ENCODE data around the gene LSAMP. TPM values are rescaled to one million over a fixed set of nuclear protein-coding genes. Genes with fewer than 3 reads are reported as not detected.

Gene LSAMP
- total RNA-seq, 1 experiment from 2014 or later: not detected

- ChIA-PET POLR2A (interaction anchor here (0.6 kb wide), 1 partner anchor 547 kb away, joined by 3 read pairs; no protein-coding TSS in a partner anchor), CTCF (no interaction called here)
- no peak for TF ChIP-seq CTCF (IDR thresholded peaks at IDR 0.05; ENCODE audit: unreplicated experiment)
- H3K36me3 Mint-ChIP-seq (ENCODE audit: insufficient read depth, unreplicated experiment): no peaks in the 10 kb centered on the region
- peaks cover 2% of the 10 kb centered on the region for H3K27me3 Mint-ChIP-seq (ENCODE audit: insufficient read depth, unreplicated experiment)
- H3K27ac Mint-ChIP-seq (ENCODE audit: low read depth, unreplicated experiment): no peak overlapping the region
- no peak overlapping the region for H3K4me3 Mint-ChIP-seq (ENCODE audit: unreplicated experiment)
- no peaks in the 10 kb centered on the region for H3K4me1 Mint-ChIP-seq (ENCODE audit: insufficient read depth, unreplicated experiment)
- intact Hi-C loops (cut with micrococcal nuclease): no loop called here
- DNase-seq (ENCODE audit: unreplicated experiment): no peak
- no TSS peak for BruUV-seq (replicated peaks)
- H3K9me3 Mint-ChIP-seq (ENCODE audit: unreplicated experiment): no peaks in the 10 kb centered on the region
Measured at GRCh38 chr3:116378077-116378476, 67.2 kb downstream of the LSAMP start.

- ChIA-PET CTCF (no interaction called here), POLR2A (no interaction called here)
- Mint-ChIP-seq H3K4me3 (ENCODE audit: unreplicated experiment) (no peak overlapping the region), H3K36me3 (ENCODE audit: insufficient read depth, unreplicated experiment) (no peaks in the 10 kb centered on the region), H3K9me3 (ENCODE audit: unreplicated experiment) (no peaks in the 10 kb centered on the region), H3K27me3 (ENCODE audit: insufficient read depth, unreplicated experiment) (peaks cover 34% of the 10 kb centered on the region), H3K27ac (ENCODE audit: low read depth, unreplicated experiment) (no peak overlapping the region), H3K4me1 (ENCODE audit: insufficient read depth, unreplicated experiment) (no peaks in the 10 kb centered on the region)
- no TSS peak for BruUV-seq (replicated peaks)
- intact Hi-C loops (cut with micrococcal nuclease): no loop called here
- TF ChIP-seq CTCF (IDR thresholded peaks at IDR 0.05; ENCODE audit: unreplicated experiment): no peak
- DNase-seq (ENCODE audit: unreplicated experiment): no peak
Measured at GRCh38 chr3:116374901-116375300, 70.4 kb downstream of the LSAMP start.

GRCh38 chr3:116367761-116368395, 77.4 kb downstream of the LSAMP start:
- CTCF ChIA-PET: interaction anchor here (0.6 to 0.7 kb wide), 2 partner anchors 43 to 133 kb away, joined by 3 read pairs; no protein-coding TSS in a partner anchor

GRCh38 chr3:116356056-116356455, 89.2 kb downstream of the LSAMP start:
- no peak overlapping the region for H3K4me3 Mint-ChIP-seq (ENCODE audit: unreplicated experiment)
- H3K4me1 Mint-ChIP-seq (ENCODE audit: insufficient read depth, unreplicated experiment): no peaks in the 10 kb centered on the region
- CTCF ChIA-PET: no interaction called here
- TF ChIP-seq CTCF (IDR thresholded peaks at IDR 0.05; ENCODE audit: unreplicated experiment): no peak
- no peak for DNase-seq (ENCODE audit: unreplicated experiment)
- H3K36me3 Mint-ChIP-seq (ENCODE audit: insufficient read depth, unreplicated experiment): no peaks in the 10 kb centered on the region
- no peak overlapping the region for H3K27ac Mint-ChIP-seq (ENCODE audit: low read depth, unreplicated experiment)
- no TSS peak for BruUV-seq (replicated peaks)
- peaks cover 24% of the 10 kb centered on the region for H3K27me3 Mint-ChIP-seq (ENCODE audit: insufficient read depth, unreplicated experiment)
- intact Hi-C loops (cut with micrococcal nuclease): no loop called here
- POLR2A ChIA-PET: no interaction called here
- H3K9me3 Mint-ChIP-seq (ENCODE audit: unreplicated experiment): no peaks in the 10 kb centered on the region

More at GRCh38 chr3:116367761-116368395, 77.4 kb downstream of the LSAMP start:
- Mint-ChIP-seq H3K4me3 (ENCODE audit: unreplicated experiment) (no peak overlapping the region), H3K9me3 (ENCODE audit: unreplicated experiment) (no peaks in the 10 kb centered on the region), H3K27me3 (ENCODE audit: insufficient read depth, unreplicated experiment) (peaks cover 56% of the 10 kb centered on the region), H3K36me3 (ENCODE audit: insufficient read depth, unreplicated experiment) (no peaks in the 10 kb centered on the region), H3K27ac (ENCODE audit: low read depth, unreplicated experiment) (no peak overlapping the region), H3K4me1 (ENCODE audit: insufficient read depth, unreplicated experiment) (no peaks in the 10 kb centered on the region)
- POLR2A ChIA-PET: no interaction called here
- BruUV-seq (replicated peaks): no TSS peak
- TF ChIP-seq CTCF (IDR thresholded peaks at IDR 0.05; ENCODE audit: unreplicated experiment): no peak
- DNase-seq (ENCODE audit: unreplicated experiment): no peak
- intact Hi-C loops (cut with micrococcal nuclease): no loop called here

Data from MCF 10A (cell line).